ENCODE measurements around the gene TIRAP. TPM values are rescaled to one million over a fixed set of nuclear protein-coding genes. Genes with fewer than 3 reads are reported as not detected.
A peak's percentile ranks its signal among the peaks of the same experiment; 100 is the strongest.

The TIRAP gene
- total and polyA plus RNA-seq, 2 of the 8 experiments (the other 6 are each of a cell fraction or from before 2014, with no cell fraction given) = 5.3 TPM

GRCh38 chr11:126327281-126328000 lies 44.5 kb downstream of the TIRAP start:
- Histone ChIP-seq H2BK120ac (replicated peaks; ENCODE audit: low read depth, low read length) (no peak overlapping the region), H3K9me3 (ENCODE audit: insufficient read depth in 2 of 2, low read depth in 1 of 2, low read length in 1 of 2) (no peaks in the 10 kb centered on the region), H3K23me2 (ENCODE audit: low read depth, low read length) (no peaks in the 10 kb centered on the region), H3K79me2 (ENCODE audit: control insufficient read depth in 1 of 2, insufficient read depth in 2 of 2, low read length in 2 of 2) (no peaks in the 10 kb centered on the region), H4K20me1 (replicated peaks in 1 of 2; ENCODE audit: control insufficient read depth in 1 of 2, insufficient read depth in 2 of 2, low read length in 2 of 2) (peaks cover 0 to 6% of the 10 kb centered on the region in 2 experiments), H3K56ac (replicated peaks; ENCODE audit: insufficient read length, low read depth, low read length) (no peak overlapping the region), H3K4me3 (ENCODE audit: extremely low read depth in 1 of 4, insufficient read depth in 2 of 4, low read depth in 3 of 4, low read length in 4 of 4) (no peak overlapping the region), H3K4me2 (ENCODE audit: insufficient read depth in 1 of 2, low read depth in 2 of 2, low read length in 2 of 2) (no peak overlapping the region), H3K4me1 (replicated peaks in 1 of 4; ENCODE audit: control insufficient read depth in 3 of 4, insufficient read depth in 4 of 4, low read length in 3 of 4) (peaks cover 0 to 2% (median 0%) of the 10 kb centered on the region in 4 experiments; a peak in 2 of 7 replicates), H2AK5ac (ENCODE audit: low read depth, low read length) (no peak overlapping the region), H4K8ac (ENCODE audit: extremely low read depth, insufficient read depth, low read length) (peak overlapping the region; percentile 14; the same call in 1 of the 2 replicates), H3K27ac (ENCODE audit: low read depth, low read length) (peak overlapping the region; percentile 44; the same call in 1 of the 2 replicates), H3K79me1 (ENCODE audit: low read depth, low read length) (peaks cover 2% of the 10 kb centered on the region; the same call in 1 of the 2 replicates), H2AFZ (ENCODE audit: low read length) (no peak overlapping the region), H2BK5ac (ENCODE audit: low read depth, low read length) (no peak overlapping the region), H2BK20ac (ENCODE audit: low read length) (no peak overlapping the region), H2BK12ac (ENCODE audit: low read depth, low read length) (no peak overlapping the region), H3K14ac (ENCODE audit: insufficient read length) (no peak overlapping the region), H2BK15ac (ENCODE audit: low read length) (no peak overlapping the region), H3K36me3 (ENCODE audit: control insufficient read depth in 2 of 4, insufficient read depth in 4 of 4, low read length in 3 of 4) (peaks cover 0 to 3% (median under 1%) of the 10 kb centered on the region in 4 experiments; a peak in 4 of 8 replicates), H3K27me3 (replicated peaks in 1 of 4; ENCODE audit: control insufficient read depth in 3 of 4, extremely low read depth in 1 of 4, insufficient read depth in 3 of 4, low read length in 3 of 4) (no peaks in the 10 kb centered on the region), H4K91ac (replicated peaks; ENCODE audit: insufficient read length, low read length) (no peak overlapping the region), H3K23ac (ENCODE audit: insufficient read length) (no peak overlapping the region), H3K9ac (replicated peaks in 1 of 4; ENCODE audit: extremely low read depth in 1 of 4, low read depth in 3 of 4, low read length in 3 of 4) (peak overlapping the region in 1 of 4 experiments; percentile 32; a peak in 1 of 7 replicates), H4K5ac (ENCODE audit: insufficient read length, low read depth, low read length) (no peak overlapping the region), H3K4ac (replicated peaks; ENCODE audit: insufficient read length, low read depth, low read length) (no peak overlapping the region), H3K18ac (ENCODE audit: extremely low read depth, low read length) (no peak overlapping the region)
- no peak for TF ChIP-seq SIX5 (IDR thresholded peaks at IDR 0.05; ENCODE audit: low read depth, low read length)
- TF ChIP-seq MAFK (IDR thresholded peaks at IDR 0.05; ENCODE audit: low read depth, low read length) = no peak
- 92% methylated on average over 17 of the region's 17 CpGs; no CpG with 5 or more reads in 1 of the 2 experiments for WGBS, 2 experiments (ENCODE audit: extremely low coverage in 1 of 2, insufficient coverage in 1 of 2, insufficient read length in 1 of 2, insufficient replicate concordance in 2 of 2, low coverage in 1 of 2, low lambda C conversion rate in 2 of 2, missing lambda C conversion rate in 1 of 2)
- DNase-seq (ENCODE audit: low read depth in 1 of 2, low spot score in 2 of 2) (no peak), FAIRE-seq (no peak)
- ChIA-PET POLR2A (ENCODE audit: partially characterized antibody) (no interaction called here), CTCF (ENCODE audit: partially characterized antibody) (interaction anchor here (0.5 to 2.0 kb wide), 6 partner anchors 17 to 107 kb away, joined by 3 to 9 read pairs (median 4); no protein-coding TSS in a partner anchor)

All from H1 (cell line).